ENCODE measurements around the gene LRPPRC.

LRPPRC gene

GRCh38 chr2:43980902-43981301 is 14.9 kb downstream of the LRPPRC start:
- H3K4me3 ChIP-seq (ENCODE audit: low read depth, low read length) = no peak overlapping the region
- no peak for DNase-seq (ENCODE audit: low read depth)
- no peak for TF ChIP-seq CTCF (IDR thresholded peaks at IDR 0.05; ENCODE audit: low read depth, low read length, missing control alignments)

GRCh38 chr2:43977677-43978375 is 18.0 kb downstream of the LRPPRC start:
- no peak for DNase-seq (ENCODE audit: low read depth)
- TF ChIP-seq CTCF (IDR thresholded peaks at IDR 0.05; ENCODE audit: low read depth, low read length, missing control alignments) = no peak

GRCh38 chr2:43960921-43961320 is 34.9 kb downstream of the LRPPRC start:
- DNase-seq (ENCODE audit: low read depth) = no peak
- TF ChIP-seq CTCF (IDR thresholded peaks at IDR 0.05; ENCODE audit: low read depth, low read length, missing control alignments) = no peak
- H3K4me3 ChIP-seq (ENCODE audit: low read depth, low read length) = no peak overlapping the region

More at GRCh38 chr2:43977677-43978375, 18.0 kb downstream of the LRPPRC start:
- H3K4me3 ChIP-seq (ENCODE audit: low read depth, low read length) = no peak overlapping the region

- no peak for DNase-seq (ENCODE audit: low read depth)
- no peak overlapping the region for H3K4me3 ChIP-seq (ENCODE audit: low read depth, low read length)
- no peak for TF ChIP-seq CTCF (IDR thresholded peaks at IDR 0.05; ENCODE audit: low read depth, low read length, missing control alignments)
These were observed 37.2 kb downstream of the LRPPRC start for GRCh38 chr2:43958397-43959275.

GRCh38 chr2:43950383-43951008 is 45.3 kb downstream of the LRPPRC start:
- H3K4me3 ChIP-seq (ENCODE audit: low read depth, low read length) = no peak overlapping the region
- DNase-seq (ENCODE audit: low read depth) = no peak
- peak; percentile 13 for TF ChIP-seq CTCF (IDR thresholded peaks at IDR 0.05; ENCODE audit: low read depth, low read length, missing control alignments)

GRCh38 chr2:43948370-43948769 is 47.4 kb downstream of the LRPPRC start:
- no peak for TF ChIP-seq CTCF (IDR thresholded peaks at IDR 0.05; ENCODE audit: low read depth, low read length, missing control alignments)
- DNase-seq (ENCODE audit: low read depth) = no peak
- H3K4me3 ChIP-seq (ENCODE audit: low read depth, low read length) = no peak overlapping the region
